ENCODE results near the gene SULF2.

Gene SULF2

GRCh38 chr20:47631078-47631477, 154.2 kb downstream of the SULF2 start:
- Histone ChIP-seq H3K9me3 (ENCODE audit: control insufficient read depth in 2 of 2, low read length in 2 of 2) (no peaks in the 10 kb centered on the region), H3K9ac (ENCODE audit: low read depth in 1 of 2, low read length in 2 of 2) (no peak overlapping the region), H3K4me3 (ENCODE audit: low read length in 2 of 2) (no peak overlapping the region), H3K4me1 (ENCODE audit: control insufficient read depth in 2 of 2, insufficient read depth in 2 of 2, low read length in 2 of 2) (no peaks in the 10 kb centered on the region), H3K27me3 (ENCODE audit: control insufficient read depth in 2 of 2, insufficient read depth in 2 of 2, low read length in 2 of 2) (no peaks in the 10 kb centered on the region), H3K36me3 (ENCODE audit: control insufficient read depth in 2 of 2, insufficient read depth in 2 of 2, low read length in 2 of 2) (peaks cover 23 to 34% of the 10 kb centered on the region in 2 donors), H3K27ac (ENCODE audit: low read depth in 2 of 2, low read length in 2 of 2) (no peak overlapping the region)

GRCh38 chr20:47629907-47630306, 155.4 kb downstream of the SULF2 start:
- Histone ChIP-seq H3K4me3 (ENCODE audit: low read length in 2 of 2) (no peak overlapping the region), H3K4me1 (ENCODE audit: control insufficient read depth in 2 of 2, insufficient read depth in 2 of 2, low read length in 2 of 2) (no peaks in the 10 kb centered on the region), H3K36me3 (ENCODE audit: control insufficient read depth in 2 of 2, insufficient read depth in 2 of 2, low read length in 2 of 2) (peaks cover 18 to 29% of the 10 kb centered on the region in 2 donors), H3K9me3 (ENCODE audit: control insufficient read depth in 2 of 2, low read length in 2 of 2) (no peaks in the 10 kb centered on the region), H3K27me3 (ENCODE audit: control insufficient read depth in 2 of 2, insufficient read depth in 2 of 2, low read length in 2 of 2) (no peaks in the 10 kb centered on the region), H3K27ac (ENCODE audit: low read depth in 2 of 2, low read length in 2 of 2) (no peak overlapping the region), H3K9ac (ENCODE audit: low read depth in 1 of 2, low read length in 2 of 2) (no peak overlapping the region)

- H3K4me1 ChIP-seq (ENCODE audit: control insufficient read depth in 2 of 2, insufficient read depth in 2 of 2, low read length in 2 of 2): no peaks in the 10 kb centered on the region
- no peaks in the 10 kb centered on the region for H3K9me3 ChIP-seq (ENCODE audit: control insufficient read depth in 2 of 2, low read length in 2 of 2)
- H3K27me3 ChIP-seq (ENCODE audit: control insufficient read depth in 2 of 2, insufficient read depth in 2 of 2, low read length in 2 of 2): no peaks in the 10 kb centered on the region
- H3K27ac ChIP-seq (ENCODE audit: low read depth in 2 of 2, low read length in 2 of 2): no peak overlapping the region
- H3K9ac ChIP-seq (ENCODE audit: low read depth in 1 of 2, low read length in 2 of 2): no peak overlapping the region
- no peak overlapping the region for H3K4me3 ChIP-seq (ENCODE audit: low read length in 2 of 2)
- peaks cover 14 to 37% of the 10 kb centered on the region in 2 donors for H3K36me3 ChIP-seq (ENCODE audit: control insufficient read depth in 2 of 2, insufficient read depth in 2 of 2, low read length in 2 of 2)
Observed at GRCh38 chr20:47627540-47627939, 157.7 kb downstream of the SULF2 start.

GRCh38 chr20:47623206-47623605, 162.1 kb downstream of the SULF2 start:
- H3K4me1 ChIP-seq (ENCODE audit: control insufficient read depth in 2 of 2, insufficient read depth in 2 of 2, low read length in 2 of 2): no peaks in the 10 kb centered on the region
- H3K27me3 ChIP-seq (ENCODE audit: control insufficient read depth in 2 of 2, insufficient read depth in 2 of 2, low read length in 2 of 2): no peaks in the 10 kb centered on the region
- H3K36me3 ChIP-seq (ENCODE audit: control insufficient read depth in 2 of 2, insufficient read depth in 2 of 2, low read length in 2 of 2): peaks cover 19 to 26% of the 10 kb centered on the region in 2 donors
- no peak overlapping the region for H3K9ac ChIP-seq (ENCODE audit: low read depth in 1 of 2, low read length in 2 of 2)
- H3K27ac ChIP-seq (ENCODE audit: low read depth in 2 of 2, low read length in 2 of 2): no peak overlapping the region
- no peaks in the 10 kb centered on the region for H3K9me3 ChIP-seq (ENCODE audit: control insufficient read depth in 2 of 2, low read length in 2 of 2)
- H3K4me3 ChIP-seq (ENCODE audit: low read length in 2 of 2): no peak overlapping the region

GRCh38 chr20:47622118-47622665, 163.1 kb downstream of the SULF2 start:
- Histone ChIP-seq H3K9ac (ENCODE audit: low read depth in 1 of 2, low read length in 2 of 2) (no peak overlapping the region), H3K27ac (ENCODE audit: low read depth in 2 of 2, low read length in 2 of 2) (no peak overlapping the region), H3K4me3 (ENCODE audit: low read length in 2 of 2) (no peak overlapping the region), H3K36me3 (ENCODE audit: control insufficient read depth in 2 of 2, insufficient read depth in 2 of 2, low read length in 2 of 2) (peaks cover 13 to 19% of the 10 kb centered on the region in 2 donors), H3K27me3 (ENCODE audit: control insufficient read depth in 2 of 2, insufficient read depth in 2 of 2, low read length in 2 of 2) (no peaks in the 10 kb centered on the region), H3K9me3 (ENCODE audit: control insufficient read depth in 2 of 2, low read length in 2 of 2) (no peaks in the 10 kb centered on the region), H3K4me1 (ENCODE audit: control insufficient read depth in 2 of 2, insufficient read depth in 2 of 2, low read length in 2 of 2) (no peaks in the 10 kb centered on the region)

GRCh38 chr20:47620808-47621805, 164.2 kb downstream of the SULF2 start:
- H3K9me3 ChIP-seq (ENCODE audit: control insufficient read depth in 2 of 2, low read length in 2 of 2): no peaks in the 10 kb centered on the region
- H3K36me3 ChIP-seq (ENCODE audit: control insufficient read depth in 2 of 2, insufficient read depth in 2 of 2, low read length in 2 of 2): peaks cover 8 to 14% of the 10 kb centered on the region in 2 donors
- no peaks in the 10 kb centered on the region for H3K27me3 ChIP-seq (ENCODE audit: control insufficient read depth in 2 of 2, insufficient read depth in 2 of 2, low read length in 2 of 2)
- no peak overlapping the region for H3K4me3 ChIP-seq (ENCODE audit: low read length in 2 of 2)
- no peaks in the 10 kb centered on the region for H3K4me1 ChIP-seq (ENCODE audit: control insufficient read depth in 2 of 2, insufficient read depth in 2 of 2, low read length in 2 of 2)
- no peak overlapping the region for H3K9ac ChIP-seq (ENCODE audit: low read depth in 1 of 2, low read length in 2 of 2)
- H3K27ac ChIP-seq (ENCODE audit: low read depth in 2 of 2, low read length in 2 of 2): no peak overlapping the region

GRCh38 chr20:47618479-47618878, 166.8 kb downstream of the SULF2 start:
- no peaks in the 10 kb centered on the region for H3K27me3 ChIP-seq (ENCODE audit: control insufficient read depth in 2 of 2, insufficient read depth in 2 of 2, low read length in 2 of 2)
- no peaks in the 10 kb centered on the region for H3K9me3 ChIP-seq (ENCODE audit: control insufficient read depth in 2 of 2, low read length in 2 of 2)
- H3K4me1 ChIP-seq (ENCODE audit: control insufficient read depth in 2 of 2, insufficient read depth in 2 of 2, low read length in 2 of 2): no peaks in the 10 kb centered on the region
- H3K4me3 ChIP-seq (ENCODE audit: low read length in 2 of 2): no peak overlapping the region
- H3K27ac ChIP-seq (ENCODE audit: low read depth in 2 of 2, low read length in 2 of 2): no peak overlapping the region
- H3K9ac ChIP-seq (ENCODE audit: low read depth in 1 of 2, low read length in 2 of 2): no peak overlapping the region
- peaks cover 0 to 5% of the 10 kb centered on the region in 2 donors for H3K36me3 ChIP-seq (ENCODE audit: control insufficient read depth in 2 of 2, insufficient read depth in 2 of 2, low read length in 2 of 2)

GRCh38 chr20:47614703-47615309, 170.5 kb downstream of the SULF2 start:
- H3K36me3 ChIP-seq (ENCODE audit: control insufficient read depth in 2 of 2, insufficient read depth in 2 of 2, low read length in 2 of 2): no peaks in the 10 kb centered on the region
- H3K4me1 ChIP-seq (ENCODE audit: control insufficient read depth in 2 of 2, insufficient read depth in 2 of 2, low read length in 2 of 2): peaks cover 0 to 2% of the 10 kb centered on the region in 2 donors
- H3K9ac ChIP-seq (ENCODE audit: low read depth in 1 of 2, low read length in 2 of 2): no peak overlapping the region
- no peak overlapping the region for H3K4me3 ChIP-seq (ENCODE audit: low read length in 2 of 2)
- H3K9me3 ChIP-seq (ENCODE audit: control insufficient read depth in 2 of 2, low read length in 2 of 2): no peaks in the 10 kb centered on the region
- H3K27me3 ChIP-seq (ENCODE audit: control insufficient read depth in 2 of 2, insufficient read depth in 2 of 2, low read length in 2 of 2): no peaks in the 10 kb centered on the region
- no peak overlapping the region for H3K27ac ChIP-seq (ENCODE audit: low read depth in 2 of 2, low read length in 2 of 2)

GRCh38 chr20:47612670-47613069, 172.6 kb downstream of the SULF2 start:
- no peaks in the 10 kb centered on the region for H3K36me3 ChIP-seq (ENCODE audit: control insufficient read depth in 2 of 2, insufficient read depth in 2 of 2, low read length in 2 of 2)
- H3K27ac ChIP-seq (ENCODE audit: low read depth in 2 of 2, low read length in 2 of 2): no peak overlapping the region
- H3K4me1 ChIP-seq (ENCODE audit: control insufficient read depth in 2 of 2, insufficient read depth in 2 of 2, low read length in 2 of 2): peaks cover 0 to 2% of the 10 kb centered on the region in 2 donors
- H3K27me3 ChIP-seq (ENCODE audit: control insufficient read depth in 2 of 2, insufficient read depth in 2 of 2, low read length in 2 of 2): no peaks in the 10 kb centered on the region
- no peak overlapping the region for H3K9ac ChIP-seq (ENCODE audit: low read depth in 1 of 2, low read length in 2 of 2)
- no peaks in the 10 kb centered on the region for H3K9me3 ChIP-seq (ENCODE audit: control insufficient read depth in 2 of 2, low read length in 2 of 2)
- H3K4me3 ChIP-seq (ENCODE audit: low read length in 2 of 2): no peak overlapping the region

GRCh38 chr20:47611785-47612184, 173.5 kb downstream of the SULF2 start:
- Histone ChIP-seq H3K4me3 (ENCODE audit: low read length in 2 of 2) (no peak overlapping the region), H3K27ac (ENCODE audit: low read depth in 2 of 2, low read length in 2 of 2) (no peak overlapping the region), H3K4me1 (ENCODE audit: control insufficient read depth in 2 of 2, insufficient read depth in 2 of 2, low read length in 2 of 2) (peaks cover 0 to 2% of the 10 kb centered on the region in 2 donors)

More at GRCh38 chr20:47611785-47612184, 173.5 kb downstream of the SULF2 start:
- no peaks in the 10 kb centered on the region for H3K27me3 ChIP-seq (ENCODE audit: control insufficient read depth in 2 of 2, insufficient read depth in 2 of 2, low read length in 2 of 2)
- H3K9ac ChIP-seq (ENCODE audit: low read depth in 1 of 2, low read length in 2 of 2): no peak overlapping the region
- H3K36me3 ChIP-seq (ENCODE audit: control insufficient read depth in 2 of 2, insufficient read depth in 2 of 2, low read length in 2 of 2): no peaks in the 10 kb centered on the region
- H3K9me3 ChIP-seq (ENCODE audit: control insufficient read depth in 2 of 2, low read length in 2 of 2): no peaks in the 10 kb centered on the region

All from mucosa of rectum (tissue), 2 donors.